IPS DF 19.7 (cell line): Measurements from ENCODE around the gene VMP1.
A peak's percentile ranks its signal among the peaks of the same experiment; 100 is the strongest.

ENCODE experiments used
- DNase-seq: peaks from one replicate; pipeline ENCODE4 v3.0.0-alpha.2; 2013; ENCODE audit warnings: low read depth, low spot score

VMP1 gene

DNA sequence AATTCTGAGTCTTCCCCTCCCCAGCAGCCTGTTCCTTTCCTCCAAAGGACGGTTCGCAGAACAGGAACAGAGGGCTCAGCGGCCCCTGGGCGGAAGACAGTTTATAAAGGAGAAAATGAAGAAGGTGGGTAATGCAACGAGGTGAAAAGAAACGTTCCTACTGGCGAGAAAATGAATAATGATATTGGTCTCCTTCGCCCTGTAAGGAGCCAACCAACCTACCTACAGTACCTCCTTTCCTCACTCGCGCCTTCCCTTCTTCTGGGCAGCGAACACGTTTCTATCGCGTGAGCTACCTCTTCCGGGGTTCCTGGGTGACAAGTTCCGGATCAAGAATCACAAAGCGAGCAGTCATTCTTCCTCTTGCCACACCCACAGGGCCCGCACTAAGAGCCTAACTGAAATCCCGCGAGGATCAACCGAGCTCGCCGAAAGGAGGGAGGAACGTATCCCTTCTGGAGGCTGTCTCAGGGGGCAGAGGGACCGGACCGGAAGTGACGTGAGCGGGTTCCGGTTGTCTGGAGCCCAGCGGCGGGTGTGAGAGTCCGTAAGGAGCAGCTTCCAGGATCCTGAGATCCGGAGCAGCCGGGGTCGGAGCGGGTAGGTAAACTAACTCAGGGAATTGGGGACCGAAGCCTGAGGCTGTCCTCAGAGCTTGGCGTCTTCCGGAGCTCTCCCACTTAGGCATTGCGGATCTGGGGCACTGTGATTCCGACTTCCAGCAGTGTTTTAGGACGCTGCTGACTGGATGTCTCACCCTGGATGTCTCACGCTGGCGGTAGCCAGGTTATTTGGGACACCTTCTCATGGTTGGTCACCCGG lies at the start of gene VMP1, which contains the start of gene PTRH2:
Gene VMP1 (plus strand): TSS at position 506 of the 822 bp plus-strand sequence. CDS start 23,793 bp downstream, outside the sequence.
Gene PTRH2 (minus strand): TSS at position 282 of the 822 bp plus-strand sequence. CDS start 9,452 bp downstream, outside the sequence.
- peak; percentile 99 for DNase-seq

DNA sequence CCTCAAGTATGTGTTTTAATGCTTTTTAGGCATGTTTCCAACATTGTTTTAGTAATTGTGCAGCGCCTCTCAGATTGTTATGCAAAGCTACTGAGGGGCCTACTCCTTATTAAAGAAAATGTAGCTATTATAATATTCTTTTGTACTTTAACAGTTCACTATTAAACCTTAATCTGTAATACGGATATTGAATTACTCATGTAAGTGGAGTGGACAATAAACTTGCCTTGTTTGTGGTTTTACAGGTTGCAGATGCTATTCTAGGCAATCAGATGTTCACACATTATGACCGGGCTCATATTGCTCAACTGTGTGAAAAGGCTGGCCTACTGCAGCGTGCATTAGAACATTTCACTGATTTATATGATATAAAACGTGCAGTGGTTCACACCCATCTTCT lies 41.2 kb upstream of the VMP1 start:
- DNase-seq, result no peak

DNA sequence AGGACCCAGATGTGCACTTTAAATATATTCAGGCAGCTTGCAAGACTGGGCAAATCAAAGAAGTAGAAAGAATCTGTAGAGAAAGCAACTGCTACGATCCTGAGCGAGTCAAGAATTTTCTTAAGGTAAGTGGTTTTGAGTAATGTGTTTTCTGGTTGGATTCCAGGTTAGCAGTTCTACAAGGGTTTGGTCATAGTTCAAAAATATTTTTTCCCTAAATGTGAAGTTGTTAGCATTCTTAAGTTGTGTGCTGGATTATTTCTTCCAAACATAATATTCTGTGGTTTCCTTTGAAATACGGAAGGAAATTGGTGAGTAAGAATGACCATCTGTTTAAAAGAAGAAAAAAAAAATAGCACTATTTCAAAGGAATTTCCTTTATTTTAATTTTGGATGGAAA lies 38.6 kb upstream of the VMP1 start:
- DNase-seq, result no peak

DNA sequence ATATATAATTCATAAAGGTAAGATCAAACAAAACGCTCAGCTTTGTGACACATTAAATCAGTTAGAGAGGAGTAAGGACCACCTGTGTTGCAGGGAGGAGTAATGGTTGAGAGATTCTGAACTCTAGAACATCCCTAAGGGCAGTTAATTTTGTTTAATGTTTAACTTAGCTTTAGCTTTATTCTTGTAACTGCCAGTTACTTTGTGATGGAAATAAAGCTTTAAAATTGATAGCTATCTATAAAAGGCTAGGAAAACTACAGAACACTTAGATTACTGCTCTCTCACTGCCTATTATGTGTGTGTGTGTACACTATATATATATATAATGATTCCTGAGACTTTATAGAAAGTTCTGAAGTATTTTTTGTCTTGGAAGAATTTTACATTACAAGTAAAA lies 38.0 kb upstream of the VMP1 start:
- DNase-seq, result no peak

- no peak for DNase-seq
These were observed 37.5 kb upstream of the VMP1 start for GRCh38 chr17:59669944-59670343.

- no peak for DNase-seq
These were observed 36.1 kb upstream of the VMP1 start for GRCh38 chr17:59671386-59671785.

DNA sequence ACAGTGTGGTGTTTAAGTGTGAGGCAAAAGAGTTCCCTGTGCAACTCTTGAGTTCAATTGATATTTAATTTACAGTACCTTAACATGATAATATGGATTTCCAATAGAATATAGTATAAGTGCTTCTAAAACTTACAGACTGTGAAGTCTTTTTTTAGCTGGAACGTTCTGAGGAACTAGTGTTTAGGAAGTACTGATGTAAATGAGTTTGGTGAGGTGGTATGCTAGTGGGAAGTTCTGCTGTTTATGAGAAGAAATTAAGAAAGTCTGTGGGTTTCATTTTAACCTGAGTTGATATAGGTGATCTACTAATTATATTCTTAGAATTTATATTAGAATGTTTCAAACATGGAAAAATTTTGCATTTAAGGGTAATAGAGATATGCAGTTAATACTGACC lies 32.2 kb upstream of the VMP1 start:
- no peak for DNase-seq

DNA sequence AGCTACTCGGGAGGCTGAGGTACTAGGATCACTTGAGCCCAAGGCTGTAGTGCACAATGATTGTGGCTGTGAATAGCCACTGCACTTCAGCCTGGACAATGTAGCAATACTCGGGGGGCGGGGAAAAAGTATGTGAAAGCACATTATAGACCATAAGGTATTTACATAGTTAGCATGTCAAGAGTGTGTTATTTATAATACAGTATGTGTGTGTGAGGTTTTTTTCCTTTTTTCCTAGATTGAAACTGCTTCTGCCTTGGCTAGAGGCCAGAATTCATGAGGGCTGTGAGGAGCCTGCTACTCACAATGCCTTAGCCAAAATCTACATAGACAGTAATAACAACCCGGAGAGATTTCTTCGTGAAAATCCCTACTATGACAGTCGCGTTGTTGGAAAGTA lies 30.7 kb upstream of the VMP1 start:
- DNase-seq, result no peak

- no peak for DNase-seq
These were observed 28.5 kb upstream of the VMP1 start for GRCh38 chr17:59678918-59679317.

DNA sequence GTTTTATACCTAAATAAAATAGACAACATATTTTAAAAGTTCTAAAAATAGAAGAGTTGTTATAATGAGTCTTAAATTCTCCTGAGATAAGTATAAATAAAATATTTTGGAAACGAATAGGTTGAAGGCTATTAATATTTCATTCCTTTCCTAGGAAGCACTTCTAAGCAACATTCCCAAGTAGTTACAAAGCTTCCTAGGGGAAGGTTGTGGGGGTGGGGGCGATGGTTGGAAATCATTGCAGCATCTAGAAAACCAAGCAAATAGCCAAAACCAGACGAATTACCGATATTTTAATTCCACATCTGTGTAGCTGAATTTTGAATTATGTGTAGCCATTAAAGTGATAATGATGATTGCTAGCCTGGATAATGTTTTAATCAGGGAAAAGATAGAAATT lies 27.1 kb upstream of the VMP1 start:
- no peak for DNase-seq

GRCh38 chr17:59683283-59683682 lies 24.2 kb upstream of the VMP1 start:
- no peak for DNase-seq

GRCh38 chr17:59684967-59685366 lies 22.5 kb upstream of the VMP1 start:
- DNase-seq, result no peak

DNA sequence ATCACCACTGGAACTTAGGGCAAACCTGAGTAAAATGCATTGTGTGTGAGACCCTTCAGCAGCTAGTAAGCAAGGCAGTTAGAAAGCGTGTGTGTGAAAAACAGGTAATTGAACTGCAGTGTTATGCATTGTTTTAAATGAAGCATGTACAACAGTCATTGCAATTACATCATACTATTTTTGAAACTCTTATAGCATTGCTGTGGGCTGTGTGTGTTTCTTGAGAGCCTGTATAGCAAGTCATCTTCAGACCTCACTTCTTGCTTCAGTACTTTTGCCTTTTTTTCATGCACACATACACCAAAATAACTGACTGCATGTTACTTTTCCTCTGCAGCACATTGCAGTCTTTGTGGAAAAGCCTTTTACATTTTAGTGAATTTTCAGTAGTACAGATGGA lies 19.4 kb upstream of the VMP1 start:
- no peak for DNase-seq

- no peak for DNase-seq
These were observed 19.0 kb upstream of the VMP1 start for GRCh38 chr17:59688496-59688895.

DNA sequence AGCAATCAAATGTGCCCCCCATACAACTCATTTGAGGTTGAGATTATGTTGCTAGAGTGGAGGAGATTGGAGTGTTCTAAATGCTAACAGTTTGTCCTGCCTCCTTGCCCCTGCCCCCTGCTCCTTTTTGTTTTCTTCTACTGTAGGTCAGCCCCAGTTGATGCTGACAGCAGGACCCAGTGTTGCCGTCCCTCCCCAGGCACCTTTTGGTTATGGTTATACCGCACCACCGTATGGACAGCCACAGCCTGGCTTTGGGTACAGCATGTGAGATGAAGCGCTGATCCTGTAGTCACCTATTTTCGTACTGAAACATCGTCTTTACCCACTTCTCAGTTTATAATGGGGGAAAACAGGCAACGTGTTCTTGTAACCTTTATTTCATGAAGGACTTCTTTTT lies 13.9 kb upstream of the VMP1 start:
- no peak for DNase-seq

GRCh38 chr17:59694344-59694743 lies 13.1 kb upstream of the VMP1 start:
- no peak for DNase-seq

DNA sequence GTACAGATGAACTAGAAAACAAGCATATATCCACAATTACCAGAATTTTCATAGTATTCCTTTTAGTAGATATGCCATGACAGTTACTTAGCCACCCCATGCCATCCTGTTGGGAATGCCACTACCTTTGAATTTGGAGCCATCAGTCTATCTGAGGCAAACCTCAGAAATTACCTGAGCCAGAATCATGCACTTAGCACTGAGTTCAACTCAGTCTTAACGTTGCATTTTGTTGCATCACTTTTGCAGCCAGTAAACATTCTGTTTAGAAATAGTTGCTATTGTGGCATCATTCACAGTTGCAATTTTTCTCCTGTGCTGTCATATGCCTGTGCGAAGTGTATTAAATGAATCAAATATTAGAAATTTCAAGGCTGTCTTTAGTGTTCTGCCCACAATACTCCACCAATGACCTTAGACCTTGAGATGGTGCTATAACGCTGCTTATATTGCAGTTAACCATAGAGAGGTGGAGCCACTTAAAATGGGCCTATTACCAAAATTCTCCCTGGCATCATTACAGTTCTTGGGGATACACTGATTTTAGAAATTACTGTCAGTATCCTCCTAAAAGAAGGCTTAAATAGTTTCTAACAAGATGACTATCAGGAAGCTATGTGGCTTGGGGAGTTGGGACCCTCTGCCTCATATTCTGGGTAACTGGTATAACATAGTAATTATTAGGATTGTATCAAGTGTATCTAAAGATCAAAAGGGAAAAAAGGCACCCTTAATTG lies 11.3 kb upstream of the VMP1 start:
- no peak for DNase-seq

GRCh38 chr17:59696682-59697277 lies 10.7 kb upstream of the VMP1 start:
- no peak for DNase-seq

GRCh38 chr17:59698143-59698542 lies 9.3 kb upstream of the VMP1 start:
- no peak for DNase-seq

DNA sequence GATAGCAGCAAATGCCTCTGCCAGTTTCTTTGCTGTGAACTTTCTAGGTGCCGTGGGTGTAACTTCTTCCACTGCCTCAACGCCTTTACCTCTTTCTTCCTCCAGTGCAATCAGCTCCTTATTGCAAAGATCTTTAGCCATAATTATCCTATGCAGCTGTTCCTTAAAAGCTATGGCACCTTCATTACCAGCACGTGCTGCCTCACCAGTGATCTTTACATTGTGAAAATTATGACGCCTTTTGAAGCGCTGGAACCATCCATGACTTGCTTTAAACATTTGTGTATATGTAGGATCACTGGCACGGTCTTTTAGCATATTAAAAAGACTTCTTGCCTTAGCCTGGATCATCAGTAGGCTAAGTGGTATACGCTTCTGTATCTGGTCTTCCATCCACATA lies 8.2 kb upstream of the VMP1 start:
- DNase-seq, result no peak

DNA sequence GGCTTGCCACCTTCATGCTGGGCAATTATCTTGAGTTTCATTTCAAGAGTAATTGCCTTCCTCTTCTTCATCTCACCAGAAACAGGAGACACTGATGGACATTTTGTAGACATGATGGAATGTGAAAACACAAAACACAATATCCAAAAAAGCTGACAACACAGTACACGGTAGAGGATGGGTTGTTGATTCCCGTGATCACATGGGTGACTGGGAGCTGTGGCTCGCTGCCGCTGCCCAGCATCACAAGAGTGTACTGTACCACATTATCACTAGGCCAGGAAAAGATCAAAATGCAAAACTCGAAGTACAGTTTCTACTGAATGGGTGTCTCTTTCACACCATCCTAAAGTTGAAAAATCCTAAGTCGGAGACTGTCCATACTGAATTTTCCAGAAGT lies 7.7 kb upstream of the VMP1 start:
- DNase-seq, result no peak

GRCh38 chr17:59702304-59702703 lies 5.2 kb upstream of the VMP1 start:
- DNase-seq, result no peak
